NCI-H1436 (cell line): ENCODE data around the gene LSMEM2.
"Not testable (repeated sequence)": the region's sequence is repeated elsewhere in the genome, so short reads cannot be mapped to it uniquely, and the experiment has no call there.

ENCODE experiments used
- DNase-seq: peaks from one replicate; lab custom pipeline; 2025; lab: John Stamatoyannopoulos, UW

Gene LSMEM2

DNA sequence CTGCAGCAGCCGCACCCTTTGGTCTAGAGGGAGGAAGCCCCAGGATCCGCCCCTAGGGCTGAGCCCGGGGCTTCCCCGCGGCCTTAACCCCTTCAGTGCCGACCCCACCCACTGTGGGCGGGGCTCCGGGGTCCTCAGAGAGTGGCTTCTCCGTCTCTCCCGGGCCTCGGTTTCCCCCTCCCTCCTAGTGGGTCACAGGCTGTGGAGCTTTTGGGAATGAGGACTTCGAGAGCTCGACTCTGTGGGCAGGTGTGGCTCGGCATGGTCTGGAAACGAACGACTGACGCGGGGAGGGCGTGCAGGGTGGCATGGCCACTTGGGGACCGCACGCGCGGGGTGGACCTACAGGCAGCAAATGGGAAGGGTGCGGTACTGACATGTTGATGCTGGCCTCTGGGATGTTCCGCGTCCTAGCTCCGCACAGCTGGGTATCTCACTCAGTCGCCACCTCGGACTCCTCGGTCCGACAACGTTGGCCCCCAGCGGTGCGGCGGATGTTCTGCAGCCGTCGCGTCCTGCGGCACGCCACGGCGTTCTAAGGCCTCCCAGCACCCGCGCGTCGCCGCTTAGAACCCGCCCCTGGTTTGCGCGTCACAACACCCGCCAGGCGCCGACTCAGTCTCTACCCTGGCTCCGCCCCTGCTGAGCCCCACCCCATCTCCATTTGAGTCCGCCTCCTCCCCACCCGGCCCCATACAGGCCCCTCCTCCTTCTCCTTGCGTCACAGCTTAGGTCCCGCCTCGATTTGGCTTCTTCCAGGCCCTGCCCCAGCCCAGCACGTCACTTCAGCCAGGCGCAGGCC, 20.1 kb downstream of the LSMEM2 start, which contains the start of the genes HYAL3 and NAA80:
HYAL3 (minus strand) TSS at position 570 of the 802 bp plus-strand sequence. CDS start 3,803 bp downstream, outside the sequence.
NAA80 (minus strand) TSS at position 570 of the 802 bp plus-strand sequence. CDS start 1,942 bp downstream, outside the sequence.
- peak; percentile 93 for DNase-seq

DNA sequence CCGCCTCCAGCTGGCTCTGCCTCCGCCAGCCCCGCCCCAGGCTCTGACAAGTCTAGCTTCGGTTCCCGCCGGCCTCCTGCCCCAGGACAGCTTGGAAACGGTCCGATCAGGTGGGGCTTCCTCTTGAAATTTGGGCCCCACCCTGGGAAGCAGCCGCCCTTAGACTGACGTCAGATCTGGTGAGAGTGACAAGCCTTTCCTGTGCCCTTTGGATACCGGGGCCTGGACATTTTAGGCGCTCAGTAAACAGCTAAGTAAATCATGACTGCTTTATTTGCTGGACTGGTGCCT, 20.7 kb downstream of the LSMEM2 start:
- no peak for DNase-seq

DNA sequence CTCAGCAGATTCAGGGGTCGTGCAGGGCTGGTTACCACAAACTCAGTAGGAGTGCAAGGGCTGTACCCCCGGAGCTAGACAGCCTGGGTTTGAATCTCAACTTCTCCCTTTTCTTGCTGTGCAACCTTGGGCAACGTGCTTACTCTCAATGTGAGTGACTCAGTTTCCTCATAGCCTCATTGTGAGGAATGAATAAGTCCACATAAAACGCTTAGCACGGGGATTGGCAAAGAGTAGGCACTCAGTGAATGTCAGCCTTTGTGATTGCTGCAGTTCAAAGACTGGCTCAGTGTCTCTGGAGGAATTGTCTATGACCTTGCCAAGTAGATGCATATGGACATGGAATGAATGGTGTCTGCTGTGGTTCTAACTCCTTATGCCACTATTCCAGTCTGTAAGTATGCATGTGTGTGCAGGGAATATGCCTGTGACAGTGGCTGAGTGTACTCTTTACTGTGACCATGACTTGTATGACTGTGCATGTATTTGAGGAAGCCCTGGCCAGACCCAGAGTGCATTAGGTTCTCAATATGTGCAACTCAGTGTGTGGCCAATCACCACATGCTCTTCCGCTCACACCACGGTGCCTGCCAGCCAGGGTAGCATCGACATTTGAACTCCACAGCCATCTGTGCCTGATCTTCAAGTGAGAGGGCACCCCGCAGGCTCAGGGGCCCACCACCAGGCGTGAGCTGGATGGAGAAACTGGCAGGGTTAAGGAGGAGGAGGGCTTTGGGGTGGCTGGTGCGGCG, 21.2 kb downstream of the LSMEM2 start:
- no peak for DNase-seq

DNA sequence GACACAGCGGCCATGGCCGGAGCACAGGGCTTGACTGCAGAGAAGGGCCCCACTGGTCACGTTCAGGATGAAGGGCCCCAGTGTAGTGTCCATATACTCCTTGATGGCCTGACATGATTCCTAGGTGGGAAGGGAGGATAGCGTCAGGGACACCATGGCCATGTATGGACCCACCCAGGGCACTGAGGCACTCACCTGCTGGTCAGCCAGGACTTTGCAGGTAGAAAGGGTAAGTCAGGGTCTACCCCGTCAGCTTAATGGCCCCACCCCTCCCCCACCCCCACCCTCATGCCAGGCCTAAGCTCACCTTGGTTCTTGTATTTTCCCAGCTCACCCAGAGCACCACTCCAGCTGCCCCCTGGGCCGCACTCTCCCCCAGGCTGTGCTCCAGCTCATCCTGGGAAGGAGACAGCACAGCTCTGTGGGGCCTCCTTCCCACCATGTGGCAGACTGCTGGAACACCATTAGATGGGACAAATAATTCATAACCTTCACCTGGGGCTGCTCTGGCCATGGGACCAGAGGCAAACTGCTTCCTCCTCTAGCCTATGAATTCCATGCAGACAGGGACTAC, 21.9 kb downstream of the LSMEM2 start:
- no peak for DNase-seq

DNA sequence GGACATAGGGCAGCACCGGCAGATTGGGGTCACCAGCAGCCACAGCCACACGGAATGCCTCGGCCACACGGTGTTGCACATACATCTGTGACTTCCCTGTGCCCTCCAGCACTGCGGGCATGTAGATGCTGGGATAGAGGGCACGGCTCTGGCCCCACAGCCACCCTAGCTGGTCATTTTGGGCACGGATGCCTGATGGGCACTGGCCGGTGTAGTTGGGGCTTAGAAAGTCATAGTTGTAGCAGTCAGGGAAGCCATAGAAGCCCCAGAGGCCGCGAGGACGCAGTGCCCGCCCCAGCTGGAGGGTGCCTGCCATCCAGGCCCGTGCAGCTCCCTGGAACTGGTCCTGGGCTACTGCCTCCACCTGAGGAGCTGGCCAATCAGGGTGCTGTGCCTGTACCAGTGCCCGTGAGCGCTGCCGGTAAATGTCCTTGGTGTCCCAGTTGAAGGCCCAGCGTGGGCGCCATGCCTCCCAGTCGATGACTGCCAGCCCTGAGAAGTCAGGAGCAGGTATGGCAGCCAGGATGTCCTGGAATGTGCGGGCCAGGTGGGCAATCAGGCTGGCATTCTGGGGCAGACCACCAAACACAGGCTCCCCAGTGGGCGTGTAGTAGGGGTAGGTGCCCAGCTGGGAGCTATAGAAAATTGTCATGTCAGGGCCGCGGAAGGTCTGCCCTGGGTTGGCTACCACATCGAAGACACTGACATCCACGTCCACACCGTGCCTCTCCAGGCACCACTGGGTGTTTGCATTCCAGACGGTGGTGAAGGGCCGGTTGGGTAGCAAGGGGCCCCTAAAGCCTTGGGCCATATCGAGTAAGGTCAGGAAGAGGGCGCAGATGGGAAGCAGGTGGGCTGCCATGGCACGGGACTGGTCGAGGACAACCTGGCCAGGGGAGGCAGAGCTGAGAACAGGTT, 23.5 kb downstream of the LSMEM2 start:
- no peak for DNase-seq

DNA sequence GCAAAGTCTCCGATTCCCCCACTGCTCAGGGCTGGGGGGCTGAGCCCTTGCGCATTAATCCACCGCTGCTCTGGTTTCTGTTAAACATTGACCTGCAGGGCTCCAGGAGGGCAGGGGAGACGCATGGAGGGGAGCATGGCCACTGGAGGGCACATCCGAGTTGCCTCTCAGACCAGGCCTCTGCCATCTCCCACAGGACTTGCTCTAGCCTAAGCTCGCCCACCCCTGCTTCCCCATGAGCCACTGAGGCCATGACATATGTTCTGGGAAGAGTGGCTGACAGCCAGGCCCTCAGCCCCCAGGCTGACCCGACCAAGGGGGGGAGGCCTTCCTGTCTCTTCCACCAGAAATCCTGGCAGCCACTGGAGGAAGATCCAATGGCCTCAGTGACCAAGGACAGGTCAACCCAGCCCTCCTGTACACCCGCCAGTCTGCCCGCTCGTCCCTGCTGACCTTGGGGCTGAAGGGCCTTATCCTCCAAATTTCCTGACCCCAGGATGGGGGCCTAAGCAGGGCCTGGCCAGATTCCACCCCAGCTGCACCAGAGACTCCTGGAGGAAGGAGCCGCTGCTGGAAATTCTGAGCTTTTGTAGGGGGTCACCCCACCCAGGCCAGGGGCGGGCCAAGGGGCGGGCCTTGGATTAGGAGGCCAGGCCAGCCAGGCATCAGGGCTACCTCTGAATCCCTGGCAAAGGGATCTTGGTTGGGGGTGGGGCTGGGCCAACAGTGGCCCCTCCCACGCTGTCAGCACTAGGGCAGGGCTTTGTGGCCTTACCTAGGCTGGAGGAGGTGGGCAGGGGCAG, 24.3 kb downstream of the LSMEM2 start, which contains the start of gene HYAL1:
HYAL1 (minus strand) TSS at position 562 of the 803 bp plus-strand sequence. CDS start 618 bp downstream, outside the sequence.
- DNase-seq: no peak

DNA sequence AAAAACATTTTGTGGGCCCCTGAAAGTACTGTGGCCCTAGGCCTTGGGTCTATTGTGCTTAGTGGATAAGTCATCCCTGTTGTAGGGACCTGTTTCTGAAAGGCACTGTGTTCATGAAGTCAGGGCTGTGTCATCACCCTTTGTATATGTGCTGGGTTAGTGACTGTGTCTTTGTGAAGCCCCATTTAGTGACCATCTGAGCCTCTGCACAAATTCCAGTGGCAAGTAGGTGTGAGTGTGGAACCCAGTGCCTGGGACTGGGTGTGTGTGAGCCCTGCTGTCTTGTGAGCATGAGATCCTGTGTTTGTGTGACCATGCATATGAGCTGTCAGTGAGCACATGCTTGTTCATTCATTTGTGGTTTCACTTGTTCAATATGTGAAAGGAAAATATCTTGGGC, 25.7 kb downstream of the LSMEM2 start:
- DNase-seq: no peak

DNA sequence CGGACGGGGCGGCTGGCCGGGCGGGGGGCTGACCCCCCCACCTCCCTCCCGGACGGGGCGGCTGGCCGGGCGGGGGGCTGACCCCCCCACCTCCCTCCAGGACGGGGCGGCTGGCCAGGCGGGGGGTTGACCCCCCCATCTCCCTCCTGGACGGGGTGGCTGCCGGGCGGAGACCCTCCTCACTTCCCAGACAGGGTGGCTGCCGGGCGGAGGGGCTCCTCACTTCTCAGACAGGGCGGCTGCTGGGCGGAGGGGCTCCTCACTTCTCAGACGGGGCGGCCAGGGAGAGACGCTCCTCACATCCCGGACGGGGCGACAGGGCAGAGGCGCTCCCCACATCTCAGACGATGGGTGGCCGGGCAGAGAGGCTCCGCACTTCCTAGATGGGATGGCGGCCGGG, 33.2 kb downstream of the LSMEM2 start:
- not testable (repeated sequence) for DNase-seq

DNA sequence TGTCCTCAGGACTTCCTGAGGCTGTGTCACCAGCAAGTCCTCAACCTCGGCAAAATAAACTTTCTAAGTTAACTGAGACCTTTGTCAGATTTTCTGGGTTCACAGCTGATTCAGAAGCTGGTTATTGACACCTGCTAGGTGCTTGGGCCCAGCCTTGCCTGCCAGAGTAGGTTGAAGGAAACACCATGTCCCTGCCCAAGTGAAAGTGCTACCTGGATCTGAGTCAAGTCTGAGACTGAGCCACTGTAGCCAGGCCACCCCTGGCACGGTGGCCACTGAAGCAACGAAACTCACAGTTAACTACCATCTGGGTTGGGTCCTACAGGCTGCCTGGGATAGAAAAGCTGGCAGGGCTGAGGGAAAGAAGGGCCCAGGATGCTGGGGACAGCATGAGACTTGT, 35.5 kb downstream of the LSMEM2 start:
- no peak for DNase-seq

DNA sequence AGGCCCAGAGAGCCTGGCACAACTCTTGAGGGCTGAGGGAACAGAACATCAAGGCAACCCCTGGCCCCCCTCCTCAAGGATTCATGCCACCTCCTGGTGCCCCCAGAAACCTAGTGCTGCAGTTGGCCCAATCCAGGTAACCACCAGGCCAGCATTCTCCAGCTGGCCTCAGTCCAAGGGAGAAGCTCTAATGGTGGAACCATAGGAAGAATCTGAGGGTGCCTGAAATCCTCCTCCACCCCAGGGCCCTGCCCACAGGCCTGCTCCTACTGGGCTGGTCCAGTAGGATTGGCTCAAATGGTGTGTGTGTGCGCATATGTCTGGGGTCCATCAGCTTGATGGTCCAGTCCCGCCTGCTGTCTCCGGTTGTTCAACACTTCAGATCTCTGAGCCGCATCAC, 35.9 kb downstream of the LSMEM2 start:
- DNase-seq: no peak

DNA sequence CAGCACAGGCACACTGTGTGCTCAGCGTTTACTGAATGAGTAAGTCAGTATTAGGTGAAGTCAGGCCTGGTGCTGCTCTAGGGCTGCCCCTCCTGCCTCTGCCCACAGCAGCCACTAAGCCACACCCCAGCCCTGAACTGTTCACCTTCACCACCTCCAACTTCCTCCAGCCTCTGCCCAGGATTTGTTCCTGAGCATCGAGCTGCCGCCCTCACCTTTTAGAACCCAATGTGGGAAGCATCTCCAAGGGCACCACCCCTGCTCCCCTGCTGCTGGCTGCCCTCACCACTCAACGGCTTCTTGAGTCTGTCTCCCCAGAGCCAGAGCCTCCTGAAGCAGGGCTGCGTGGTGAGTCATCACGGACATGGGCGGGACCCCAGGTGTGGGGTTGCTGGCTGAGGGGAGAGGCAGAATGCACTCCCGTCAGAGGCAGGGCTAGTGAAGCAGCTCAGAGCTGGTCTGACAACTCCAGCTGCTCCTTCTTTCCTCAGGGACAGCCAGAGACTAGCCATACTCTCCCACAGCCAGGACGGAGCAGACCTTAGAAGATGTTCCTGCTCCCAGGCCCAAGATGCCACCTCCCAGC, 37.9 kb downstream of the LSMEM2 start:
- no peak for DNase-seq

DNA sequence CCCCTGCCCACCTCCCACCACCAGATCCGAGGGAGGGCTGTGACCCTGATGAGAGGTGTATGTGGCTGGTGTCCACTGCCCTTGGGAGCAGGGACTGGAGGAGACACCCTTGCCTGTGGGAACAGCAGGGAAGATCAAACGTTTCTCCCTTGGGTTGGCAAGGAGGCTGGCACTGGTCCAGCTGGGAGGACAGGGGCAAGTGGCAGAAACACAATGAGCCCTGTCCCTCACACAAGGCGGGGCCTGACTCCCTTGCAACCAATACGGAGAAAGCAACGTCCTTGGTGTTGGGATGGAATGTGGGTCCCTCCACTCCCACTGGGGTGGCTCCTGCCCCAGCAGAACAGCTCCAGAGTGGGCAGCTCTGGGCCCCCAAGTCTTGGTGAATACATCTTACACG, 38.4 kb downstream of the LSMEM2 start:
- DNase-seq: no peak

DNA sequence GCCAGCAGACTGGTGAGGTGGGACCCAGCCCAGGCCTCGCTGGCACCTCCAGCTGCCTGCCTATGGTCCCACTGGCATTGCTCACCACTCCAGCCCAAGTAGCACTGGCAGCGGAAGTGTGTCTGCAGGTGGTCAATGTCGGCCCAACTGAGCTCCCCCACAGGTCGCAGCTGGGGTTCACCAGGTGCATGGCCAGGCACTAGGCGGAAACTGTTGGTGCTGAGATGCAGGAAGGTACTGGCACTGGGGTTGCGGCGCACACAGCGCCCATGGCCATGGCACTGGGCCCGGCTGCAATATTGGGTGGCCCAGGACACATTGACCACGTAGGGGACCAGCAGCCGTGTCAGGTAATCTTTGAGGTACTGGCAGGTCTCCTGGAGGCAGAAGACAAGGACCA, 39.3 kb downstream of the LSMEM2 start:
- no peak for DNase-seq

DNA sequence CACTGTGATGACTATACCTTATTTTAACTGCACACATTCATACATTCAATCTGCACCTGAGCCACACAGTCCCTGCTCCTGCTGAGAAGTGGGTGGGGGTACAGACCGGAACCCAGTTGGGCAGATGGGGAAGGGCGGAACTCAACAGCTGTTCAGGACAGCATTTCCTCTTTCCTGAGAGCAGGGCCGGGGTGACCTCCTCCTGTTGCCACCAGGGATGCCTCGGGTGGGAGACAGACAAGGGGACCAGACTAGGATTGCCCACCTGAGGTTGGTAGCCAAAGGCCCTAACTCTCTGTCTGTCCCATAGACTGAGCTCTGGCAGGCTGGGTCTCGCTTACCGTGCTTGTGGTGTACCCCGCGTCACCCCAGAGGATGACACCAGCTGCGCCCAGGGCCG, 39.7 kb downstream of the LSMEM2 start:
- no peak for DNase-seq

DNA sequence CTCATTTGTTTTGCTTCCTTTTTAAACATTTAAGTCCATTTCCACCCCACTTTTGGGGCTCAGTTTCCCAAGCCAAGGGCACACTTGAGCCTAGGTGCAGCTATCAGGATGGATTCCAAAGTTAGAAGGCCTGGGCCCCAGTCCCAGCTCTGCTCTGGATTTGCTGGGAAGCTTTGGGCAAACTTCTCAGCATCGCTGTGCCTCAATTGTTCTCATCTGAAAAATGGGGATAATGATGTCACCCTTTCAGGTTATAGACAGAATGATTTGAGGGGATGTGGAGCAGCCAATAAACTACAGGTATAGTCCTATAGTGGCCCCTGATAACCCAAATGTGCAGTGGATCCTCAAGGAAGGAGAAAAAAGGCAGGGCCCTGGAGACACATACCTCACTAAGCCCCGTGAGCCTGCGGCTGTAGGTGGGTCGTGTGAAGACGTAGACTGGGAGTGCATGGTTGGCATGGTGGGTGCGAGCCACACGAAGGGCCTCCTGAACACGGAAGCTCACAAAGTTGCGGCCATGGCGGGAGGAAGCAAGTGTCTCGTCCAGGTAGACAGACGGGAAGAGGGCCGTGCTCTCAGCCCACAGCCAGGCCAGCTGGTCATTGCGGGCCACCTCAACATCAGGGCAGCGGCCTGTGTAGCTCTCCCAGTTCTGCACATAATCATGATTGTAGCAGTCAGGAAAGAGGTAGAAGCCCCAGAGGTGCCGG, 40.5 kb downstream of the LSMEM2 start:
- no peak for DNase-seq

DNA sequence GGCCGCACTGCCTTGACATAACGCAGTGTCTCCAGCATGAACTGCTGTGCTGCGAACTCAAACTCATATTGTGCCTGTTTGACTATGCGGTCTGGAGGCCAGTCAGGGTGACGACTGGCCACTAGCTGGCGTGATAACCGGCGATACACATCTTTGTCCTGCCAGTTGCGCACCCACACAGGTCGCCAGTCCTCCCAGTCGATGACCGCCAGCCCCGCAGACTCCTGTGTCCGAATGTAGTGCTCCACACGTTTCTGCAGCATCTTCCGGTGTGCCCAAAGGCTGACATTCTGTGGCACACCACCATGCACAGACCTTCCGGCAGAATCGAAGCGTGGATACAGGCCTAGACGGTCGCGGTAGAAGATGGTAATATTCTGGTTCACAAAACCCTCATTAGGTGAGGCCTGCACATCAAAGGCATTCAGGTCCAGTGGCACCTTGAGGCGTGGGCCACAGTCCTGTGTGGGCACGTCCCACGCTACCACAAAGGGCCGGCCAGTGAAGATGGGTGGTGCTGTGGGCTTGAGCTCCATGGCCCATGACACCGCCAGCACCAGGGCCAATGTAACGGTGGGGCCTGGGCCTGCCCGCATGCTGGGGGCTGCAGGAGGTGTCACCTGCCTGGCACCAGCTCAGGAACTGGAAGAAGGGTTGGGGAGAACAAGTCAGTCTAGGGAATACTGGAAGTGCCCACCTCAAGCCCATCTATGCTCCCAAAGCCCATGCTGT, 41.2 kb downstream of the LSMEM2 start:
- DNase-seq: no peak

DNA sequence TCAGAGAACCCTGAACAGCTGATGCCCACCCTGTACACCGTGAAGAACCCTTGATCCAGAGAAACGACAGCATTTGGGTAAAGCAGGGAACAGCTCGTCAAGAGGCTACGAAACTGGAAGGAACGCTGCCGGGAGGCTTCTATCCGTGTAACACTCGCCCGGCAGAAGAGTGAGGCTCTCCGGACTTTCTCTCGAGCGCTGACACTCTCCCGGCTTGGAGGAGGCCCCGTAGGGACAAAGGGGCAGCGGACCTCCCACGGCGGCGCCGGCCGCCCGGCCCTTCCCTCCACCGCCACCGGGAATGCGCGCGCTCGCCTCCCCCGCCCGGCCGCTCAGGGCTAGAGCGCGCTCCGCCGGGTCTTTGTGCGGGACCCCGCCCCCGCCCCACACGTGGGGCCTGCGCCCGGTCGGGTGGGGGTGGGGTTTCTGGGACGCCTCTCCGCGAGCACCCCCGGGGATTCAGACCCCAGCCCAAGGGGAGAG, 42.0 kb downstream of the LSMEM2 start:
- peak; percentile 61 for DNase-seq

DNA sequence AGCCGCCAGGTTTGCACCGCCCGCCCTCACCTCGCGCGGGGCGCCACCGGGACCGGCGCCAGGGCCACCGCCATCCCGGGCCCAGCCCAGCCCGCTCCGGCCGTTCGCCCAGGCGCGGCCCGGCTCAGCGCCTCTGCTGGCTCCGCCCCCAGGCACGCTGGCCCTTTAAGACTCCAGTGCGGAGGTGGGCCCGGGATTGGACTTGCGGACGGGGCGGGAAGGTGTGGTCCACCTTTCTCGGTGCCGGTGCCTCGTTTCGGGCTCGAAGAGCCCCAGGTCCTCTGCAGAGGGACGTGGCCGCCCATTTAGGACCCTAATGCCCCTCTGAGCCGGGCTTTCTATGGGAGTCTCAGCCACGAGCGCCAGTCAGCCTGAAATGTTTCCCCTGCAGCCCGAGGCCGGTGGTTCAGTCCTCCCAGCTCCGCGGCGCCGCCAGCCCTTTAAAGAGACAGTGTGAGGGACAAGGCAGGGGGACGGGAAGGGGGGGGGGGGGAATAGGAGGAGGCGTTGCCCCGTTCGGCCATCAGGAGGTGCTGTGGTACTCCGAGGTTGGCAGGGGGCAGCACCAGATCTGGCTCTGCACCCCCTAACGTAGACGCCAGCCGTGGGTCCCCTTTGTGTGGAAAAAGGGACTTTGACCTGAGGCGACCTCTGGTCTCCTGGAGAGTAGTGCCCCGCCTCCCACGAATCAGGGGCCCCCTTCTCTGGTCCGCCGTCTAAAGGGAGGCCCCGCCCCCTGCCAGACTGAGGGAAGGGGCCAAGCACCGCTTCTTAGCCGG, 42.6 kb downstream of the LSMEM2 start:
- peak; percentile 72 for DNase-seq

DNA sequence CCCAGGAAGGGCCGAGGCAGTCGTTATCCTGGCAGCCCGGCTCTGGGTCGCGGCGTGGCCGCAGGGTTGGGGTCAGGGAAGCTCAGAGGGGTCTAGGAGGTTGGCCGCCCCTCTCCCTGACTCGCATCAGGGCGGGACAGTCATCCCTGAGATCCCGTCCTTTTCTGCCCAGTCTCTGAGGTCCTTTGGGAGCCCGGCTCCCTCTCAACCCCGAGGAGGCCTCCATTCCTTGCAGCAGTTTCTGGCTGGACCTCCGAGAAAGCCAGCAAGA, 43.2 kb downstream of the LSMEM2 start:
- DNase-seq: no peak
